Measurements from ENCODE around the gene CALML6.
A peak's percentile ranks its signal among the peaks of the same experiment; 100 is the strongest.

The CALML6 gene

GRCh38 chr1:1892079-1892762 lies 22.8 kb upstream of the CALML6 start:
- DNase-seq (ENCODE audit: low read depth) = no peak

DNA sequence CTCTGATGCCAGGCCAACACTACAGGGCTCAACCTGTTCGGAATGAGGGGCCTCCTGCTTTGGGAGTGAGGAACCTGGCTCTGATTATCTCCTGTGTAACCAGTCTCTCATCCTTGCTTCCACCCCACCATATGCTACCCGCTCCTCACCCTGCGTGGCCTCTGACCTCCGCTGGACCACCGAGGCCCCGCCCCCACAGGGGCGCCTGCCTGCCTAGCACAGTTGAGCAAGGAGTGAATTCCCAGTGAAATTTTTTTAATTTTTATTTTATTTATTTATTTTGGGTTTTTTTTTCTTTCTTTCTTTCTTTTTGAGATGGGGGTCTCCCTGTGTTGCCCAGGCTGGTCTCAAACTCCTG lies 22.3 kb upstream of the CALML6 start:
- no peak for DNase-seq (ENCODE audit: low read depth)

DNA sequence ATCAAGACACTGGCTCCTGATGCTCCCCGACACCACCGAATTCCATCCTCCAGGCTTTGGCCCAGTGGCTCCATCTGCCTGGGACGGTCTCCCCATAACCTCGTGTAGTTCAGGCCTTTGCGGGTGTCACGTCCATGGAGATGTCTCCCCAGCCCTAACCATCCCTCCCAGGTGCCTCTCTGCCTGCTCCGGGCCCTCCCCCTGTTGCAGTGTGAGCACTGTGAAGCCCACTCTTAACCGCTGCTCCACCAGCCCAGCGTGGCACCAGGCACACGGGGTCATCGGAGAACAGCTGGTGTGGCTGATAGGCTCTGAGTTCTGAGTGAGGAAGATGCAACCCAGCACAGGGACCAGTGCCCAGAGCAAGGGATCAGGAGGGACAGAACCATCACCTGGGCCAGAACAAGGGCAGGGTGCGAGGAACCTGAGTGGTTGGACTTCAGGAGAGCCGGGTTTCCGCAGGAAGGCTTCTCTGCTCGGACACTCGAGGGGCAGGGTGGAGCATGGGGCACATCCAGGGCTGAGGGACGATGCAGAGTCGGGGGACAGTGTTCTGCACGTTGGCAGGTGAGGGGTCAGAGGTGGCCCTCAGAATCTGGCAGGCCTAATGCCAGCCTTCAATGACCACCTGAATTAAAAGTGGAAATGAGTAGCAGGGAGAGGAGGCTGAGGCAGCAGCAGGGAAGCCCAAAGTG lies 21.6 kb upstream of the CALML6 start:
- DNase-seq (ENCODE audit: low read depth) = no peak

GRCh38 chr1:1893997-1894353 lies 21.1 kb upstream of the CALML6 start:
- DNase-seq (ENCODE audit: low read depth) = no peak

GRCh38 chr1:1894354-1895059 lies 20.6 kb upstream of the CALML6 start:
- no peak for DNase-seq (ENCODE audit: low read depth)

- no peak for DNase-seq (ENCODE audit: low read depth)
Measured at GRCh38 chr1:1895060-1895418, 20.0 kb upstream of the CALML6 start.

GRCh38 chr1:1895456-1896336 lies 19.4 kb upstream of the CALML6 start:
- no peak for DNase-seq (ENCODE audit: low read depth)

GRCh38 chr1:1898246-1898933 lies 16.7 kb upstream of the CALML6 start:
- no peak for DNase-seq (ENCODE audit: low read depth)

- no peak for DNase-seq (ENCODE audit: low read depth)
Measured at GRCh38 chr1:1899266-1899966, 15.6 kb upstream of the CALML6 start.

DNA sequence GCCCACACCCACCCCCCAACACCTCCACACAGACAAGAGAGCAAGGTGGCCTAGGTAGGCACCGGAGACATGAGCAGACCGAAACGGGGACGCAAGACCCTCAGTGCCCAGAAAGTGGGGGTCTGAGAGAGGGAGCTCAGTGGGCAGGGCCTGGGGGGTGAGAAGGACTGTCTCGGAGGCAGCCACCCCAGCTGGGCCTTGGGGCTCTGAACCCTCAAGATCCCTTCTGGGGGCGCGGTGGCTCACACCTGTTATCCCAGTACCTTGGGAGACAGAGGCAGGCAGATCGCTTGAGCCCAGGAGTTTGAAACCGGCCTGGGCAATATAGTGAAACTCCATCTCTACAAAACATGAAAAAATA lies 15.1 kb upstream of the CALML6 start:
- no peak for DNase-seq (ENCODE audit: low read depth)

DNA sequence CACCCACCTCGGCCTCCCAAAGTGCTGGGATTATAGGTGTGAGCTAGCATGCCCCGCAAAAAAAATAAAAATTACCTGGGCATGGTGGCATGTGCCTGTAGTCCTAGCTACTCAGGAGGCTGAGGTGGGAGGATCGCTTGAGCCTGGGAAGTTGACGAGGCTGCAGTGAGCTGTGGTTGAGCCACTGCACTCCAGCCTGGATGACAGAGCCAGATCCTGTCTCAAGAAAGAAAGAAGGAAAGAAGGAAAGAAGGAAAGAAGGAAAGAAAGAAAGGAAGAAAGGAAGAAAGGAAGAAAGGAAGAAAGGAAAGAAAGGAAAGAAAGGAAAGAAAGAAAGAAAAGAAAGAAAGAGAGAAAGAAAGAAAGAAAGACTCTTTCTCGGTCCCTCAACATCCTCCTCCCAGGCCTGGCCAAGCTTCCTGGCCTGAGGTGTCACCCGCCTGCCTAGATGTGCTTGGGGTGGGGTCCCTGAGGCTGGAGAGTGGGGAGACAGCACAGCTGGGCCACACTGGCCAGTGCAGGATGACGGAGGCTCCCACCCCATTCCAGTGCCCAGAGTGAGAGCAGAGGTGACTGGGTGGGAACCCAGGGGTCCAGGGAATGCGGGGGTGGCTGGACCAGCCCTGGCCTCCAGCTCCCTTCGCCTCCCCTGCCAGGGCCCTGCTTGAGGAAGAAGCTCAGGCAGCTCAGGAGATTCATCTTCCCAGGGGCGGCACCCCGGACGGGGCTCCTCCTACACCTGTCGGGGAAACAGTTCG lies 14.0 kb upstream of the CALML6 start:
- no peak for DNase-seq (ENCODE audit: low read depth)

- DNase-seq (ENCODE audit: low read depth) = no peak
Measured at GRCh38 chr1:1901641-1902294, 13.3 kb upstream of the CALML6 start.

GRCh38 chr1:1903224-1903623 lies 11.8 kb upstream of the CALML6 start:
- DNase-seq (ENCODE audit: low read depth) = no peak

- DNase-seq (ENCODE audit: low read depth) = peak; percentile 61
Measured at GRCh38 chr1:1906185-1907097, 8.6 kb upstream of the CALML6 start.

DNA sequence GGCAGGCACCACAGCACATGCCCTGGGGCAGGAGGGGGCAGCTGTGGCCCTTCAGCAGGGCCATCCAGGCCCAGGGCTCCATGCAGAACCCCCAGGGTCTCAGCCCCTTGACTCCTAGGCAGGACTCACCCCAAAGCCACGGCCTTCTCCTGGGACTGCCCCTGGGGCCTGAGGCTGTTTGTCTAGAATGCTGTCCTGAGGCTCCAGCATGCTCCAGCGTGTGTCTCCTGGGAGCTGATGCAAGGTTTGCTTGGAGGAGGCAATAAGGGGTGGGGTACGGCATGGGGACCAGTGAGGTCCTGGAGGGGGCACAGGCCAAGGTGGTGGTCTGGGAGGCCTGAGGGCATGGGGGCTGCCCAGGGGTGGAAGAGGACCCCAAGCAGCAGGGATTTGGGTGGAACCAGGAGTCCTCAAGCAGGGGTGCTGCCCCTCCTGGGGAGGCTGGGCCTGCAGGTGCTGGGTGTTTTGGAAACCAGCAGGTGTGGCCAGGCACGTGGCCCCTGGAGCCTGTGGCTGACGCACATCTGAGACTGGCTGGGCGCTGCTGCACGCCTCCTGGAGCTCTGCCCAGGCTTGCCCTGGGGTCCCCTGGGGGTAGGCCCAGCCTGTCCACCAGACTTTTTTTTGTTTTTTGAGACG lies 7.8 kb upstream of the CALML6 start:
- DNase-seq (ENCODE audit: low read depth) = no peak

DNA sequence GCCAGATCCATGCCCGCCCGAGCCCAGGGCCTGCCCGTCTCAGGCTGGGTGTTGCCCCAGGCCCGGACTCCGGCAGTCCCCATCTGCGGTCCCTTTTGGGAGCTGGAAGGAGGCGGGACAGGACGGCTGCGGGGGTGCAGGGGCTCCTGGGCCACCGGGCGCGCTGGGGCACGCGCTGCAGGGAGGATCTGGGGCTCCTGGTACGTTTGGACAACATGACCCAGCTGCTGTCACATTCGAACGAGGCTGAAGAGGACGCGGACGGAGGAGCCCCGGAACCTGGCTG lies 6.6 kb upstream of the CALML6 start:
- DNase-seq (ENCODE audit: low read depth) = no peak

GRCh38 chr1:1910033-1910465 lies 5.0 kb upstream of the CALML6 start:
- DNase-seq (ENCODE audit: low read depth) = no peak

DNA sequence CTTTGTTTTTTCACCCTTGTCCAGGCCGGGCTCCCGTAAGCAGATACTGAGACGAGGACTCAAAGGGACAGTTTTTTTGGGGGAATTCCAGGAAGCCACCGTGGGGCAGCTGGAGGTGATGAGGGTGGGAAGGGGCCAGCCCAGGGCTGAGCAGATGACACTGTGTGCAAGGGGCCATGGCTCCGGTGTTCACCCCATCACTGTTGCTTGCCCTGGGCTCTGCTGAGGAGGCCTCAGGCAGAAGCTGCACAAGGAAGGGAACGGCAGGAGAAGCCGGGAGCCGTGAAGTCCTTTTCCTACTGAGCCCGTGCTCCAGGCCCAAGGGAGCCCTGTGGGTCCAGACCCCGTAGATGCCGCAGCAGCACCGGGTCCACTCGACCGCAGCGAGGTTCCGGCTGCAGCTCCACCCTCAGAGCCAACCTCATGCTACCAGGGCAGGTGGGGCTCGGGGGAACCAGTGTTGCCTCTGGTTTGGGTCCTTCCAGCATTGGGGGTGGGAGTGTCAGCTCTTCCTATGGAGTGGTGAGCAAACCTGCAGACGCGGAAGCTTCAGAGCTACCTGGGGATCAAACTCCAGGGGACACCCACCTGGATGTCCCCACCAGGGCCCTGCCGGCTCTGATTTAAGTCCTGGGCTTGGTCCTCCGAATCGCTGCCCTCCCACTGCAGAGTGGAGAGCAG lies 4.3 kb upstream of the CALML6 start:
- no peak for DNase-seq (ENCODE audit: low read depth)
